Ishikawa (cell line): ENCODE data around the gene PIAS4.

Experiments
- CEBPB ChIP-seq: IDR thresholded peaks from 2 replicates; pipeline ENCODE4 v1.6.1; 2012
- CREB1 ChIP-seq: IDR thresholded peaks from 2 replicates; pipeline ENCODE4 v1.6.1; 2012; ENCODE audit warnings: low read depth
- EP300 ChIP-seq: IDR thresholded peaks from 2 replicates; pipeline ENCODE4 v1.6.1; 2012; ENCODE audit warnings: borderline replicate concordance
- NFIC ChIP-seq: IDR thresholded peaks from 2 replicates; pipeline ENCODE4 v1.6.1; 2012
- RAD21 ChIP-seq: IDR thresholded peaks from 2 replicates; pipeline ENCODE4 v1.6.1; 2012; ENCODE audit warnings: low read depth
- TAF1 ChIP-seq: IDR thresholded peaks from 2 replicates; pipeline ENCODE4 v1.6.1; 2012; ENCODE audit warnings: low read depth, mild to moderate bottlenecking
- YY1 ChIP-seq: IDR thresholded peaks from 2 replicates; pipeline ENCODE4 v1.6.1; 2012; ENCODE audit warnings: low read depth
- TF ChIP-seq, protein P1 (sequence below): IDR thresholded peaks from 2 replicates; pipeline ENCODE4 v1.6.1; 2012; ENCODE audit warnings: low read depth, mild to moderate bottlenecking
- TF ChIP-seq, protein P2 (sequence below): IDR thresholded peaks from 2 replicates; pipeline ENCODE4 v1.6.1; 2012
- TF ChIP-seq, protein P3 (sequence below): IDR thresholded peaks from 2 replicates; pipeline ENCODE4 v1.6.1; 2012

DNA sequence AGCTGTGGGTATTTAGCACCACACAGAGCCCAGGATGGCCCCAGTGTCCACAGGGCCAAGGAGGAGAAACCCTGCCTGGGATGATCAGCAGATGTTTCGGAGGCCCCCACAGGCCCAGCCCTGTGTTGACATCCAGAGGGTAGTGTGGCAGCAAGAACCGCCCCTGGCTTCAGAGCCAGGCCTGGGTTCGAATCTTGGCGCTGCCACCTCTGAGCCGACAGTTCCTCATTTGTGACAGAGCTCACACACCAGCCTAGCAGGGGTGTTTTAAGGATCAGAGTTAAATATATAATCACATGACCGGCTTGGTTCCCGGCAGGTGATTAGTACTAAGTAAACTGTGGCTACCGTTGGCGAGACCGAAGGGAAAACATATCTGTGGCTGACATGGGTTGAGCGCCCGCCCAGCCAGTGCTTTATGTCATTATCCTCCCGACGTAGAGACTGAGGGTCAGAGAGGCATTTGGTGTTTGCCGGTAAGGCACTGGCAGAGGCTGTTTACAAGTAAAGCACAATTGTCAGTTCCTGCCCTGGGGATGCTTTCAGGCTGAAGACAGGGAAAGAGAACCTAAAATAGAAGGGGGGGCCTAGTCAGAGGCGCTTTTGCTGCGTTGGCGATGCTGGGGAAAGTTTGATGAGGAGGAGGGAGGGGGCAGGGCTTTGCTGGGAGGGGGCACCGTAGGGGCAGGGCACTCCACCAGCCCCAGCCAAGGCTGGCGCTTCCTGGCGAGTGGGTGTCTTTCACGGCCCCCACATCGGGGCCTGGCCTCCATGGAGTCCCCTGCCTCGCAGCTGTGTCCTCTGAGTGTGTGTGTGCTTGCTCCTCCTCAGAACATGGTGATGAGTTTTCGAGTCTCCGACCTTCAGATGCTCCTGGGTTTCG lies 4.8 kb downstream of the PIAS4 start:
- TF ChIP-seq YY1 (no peak), TAF1 (no peak), EP300 (no peak), CEBPB (no peak), CREB1 (no peak), RAD21 (no peak), NFIC (no peak)
- TF ChIP-seq, protein P1, sequence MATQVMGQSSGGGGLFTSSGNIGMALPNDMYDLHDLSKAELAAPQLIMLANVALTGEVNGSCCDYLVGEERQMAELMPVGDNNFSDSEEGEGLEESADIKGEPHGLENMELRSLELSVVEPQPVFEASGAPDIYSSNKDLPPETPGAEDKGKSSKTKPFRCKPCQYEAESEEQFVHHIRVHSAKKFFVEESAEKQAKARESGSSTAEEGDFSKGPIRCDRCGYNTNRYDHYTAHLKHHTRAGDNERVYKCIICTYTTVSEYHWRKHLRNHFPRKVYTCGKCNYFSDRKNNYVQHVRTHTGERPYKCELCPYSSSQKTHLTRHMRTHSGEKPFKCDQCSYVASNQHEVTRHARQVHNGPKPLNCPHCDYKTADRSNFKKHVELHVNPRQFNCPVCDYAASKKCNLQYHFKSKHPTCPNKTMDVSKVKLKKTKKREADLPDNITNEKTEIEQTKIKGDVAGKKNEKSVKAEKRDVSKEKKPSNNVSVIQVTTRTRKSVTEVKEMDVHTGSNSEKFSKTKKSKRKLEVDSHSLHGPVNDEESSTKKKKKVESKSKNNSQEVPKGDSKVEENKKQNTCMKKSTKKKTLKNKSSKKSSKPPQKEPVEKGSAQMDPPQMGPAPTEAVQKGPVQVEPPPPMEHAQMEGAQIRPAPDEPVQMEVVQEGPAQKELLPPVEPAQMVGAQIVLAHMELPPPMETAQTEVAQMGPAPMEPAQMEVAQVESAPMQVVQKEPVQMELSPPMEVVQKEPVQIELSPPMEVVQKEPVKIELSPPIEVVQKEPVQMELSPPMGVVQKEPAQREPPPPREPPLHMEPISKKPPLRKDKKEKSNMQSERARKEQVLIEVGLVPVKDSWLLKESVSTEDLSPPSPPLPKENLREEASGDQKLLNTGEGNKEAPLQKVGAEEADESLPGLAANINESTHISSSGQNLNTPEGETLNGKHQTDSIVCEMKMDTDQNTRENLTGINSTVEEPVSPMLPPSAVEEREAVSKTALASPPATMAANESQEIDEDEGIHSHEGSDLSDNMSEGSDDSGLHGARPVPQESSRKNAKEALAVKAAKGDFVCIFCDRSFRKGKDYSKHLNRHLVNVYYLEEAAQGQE: no peak
- TF ChIP-seq, protein P2, sequence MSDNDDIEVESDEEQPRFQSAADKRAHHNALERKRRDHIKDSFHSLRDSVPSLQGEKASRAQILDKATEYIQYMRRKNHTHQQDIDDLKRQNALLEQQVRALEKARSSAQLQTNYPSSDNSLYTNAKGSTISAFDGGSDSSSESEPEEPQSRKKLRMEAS: no peak
- TF ChIP-seq, protein P3, sequence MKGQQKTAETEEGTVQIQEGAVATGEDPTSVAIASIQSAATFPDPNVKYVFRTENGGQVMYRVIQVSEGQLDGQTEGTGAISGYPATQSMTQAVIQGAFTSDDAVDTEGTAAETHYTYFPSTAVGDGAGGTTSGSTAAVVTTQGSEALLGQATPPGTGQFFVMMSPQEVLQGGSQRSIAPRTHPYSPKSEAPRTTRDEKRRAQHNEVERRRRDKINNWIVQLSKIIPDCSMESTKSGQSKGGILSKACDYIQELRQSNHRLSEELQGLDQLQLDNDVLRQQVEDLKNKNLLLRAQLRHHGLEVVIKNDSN: no peak
